ENCODE data around the gene RNF5.
"Not testable (repeated sequence)": the region's sequence is repeated elsewhere in the genome, so short reads cannot be mapped to it uniquely, and the experiment has no call there.

DNA sequence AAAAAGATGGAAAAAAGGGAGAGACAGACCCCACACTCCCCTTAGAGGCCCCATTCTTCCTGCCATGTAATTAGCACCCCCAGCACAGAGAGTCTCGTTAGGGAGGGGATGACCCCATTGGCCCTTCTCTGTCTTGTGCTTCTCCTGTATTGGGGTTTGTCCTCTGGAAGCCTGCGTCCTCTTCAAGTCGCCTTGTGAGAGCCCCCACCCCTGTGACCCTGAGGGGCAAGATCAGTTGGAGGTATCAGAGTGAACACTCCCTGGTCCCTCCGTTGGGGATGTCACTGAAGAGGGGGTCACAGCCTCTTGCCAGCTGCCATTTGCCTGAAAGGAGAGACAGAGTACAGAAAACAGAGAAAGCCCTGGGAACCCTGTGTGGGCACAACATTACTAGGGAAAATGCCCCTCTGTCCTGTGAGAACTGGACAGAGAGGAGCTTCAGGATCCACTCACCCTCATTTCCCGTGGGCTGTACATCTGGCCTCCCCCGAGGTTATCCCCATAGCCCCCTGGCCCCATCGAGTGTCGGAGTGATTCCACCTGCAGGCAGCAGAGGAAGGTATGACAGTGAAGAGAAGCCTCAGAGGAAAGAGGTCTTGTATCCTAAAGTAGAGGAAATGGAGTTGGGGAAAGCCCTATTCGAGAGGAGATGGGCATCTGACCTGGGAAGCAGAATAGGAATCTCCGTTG lies 8.1 kb downstream of the RNF5 start:
- TF ChIP-seq POLR2A (IDR thresholded peaks at IDR 0.05; ENCODE audit: low read length); GATA1 (IDR thresholded peaks at IDR 0.05; ENCODE audit: low read depth, low read length): not testable (repeated sequence)

Data from erythroblast (primary cell).